ENCODE results near the gene SARS1.
"Not testable (repeated sequence)": the region's sequence is repeated elsewhere in the genome, so short reads cannot be mapped to it uniquely, and the experiment has no call there.

SARS1 gene, protein sequence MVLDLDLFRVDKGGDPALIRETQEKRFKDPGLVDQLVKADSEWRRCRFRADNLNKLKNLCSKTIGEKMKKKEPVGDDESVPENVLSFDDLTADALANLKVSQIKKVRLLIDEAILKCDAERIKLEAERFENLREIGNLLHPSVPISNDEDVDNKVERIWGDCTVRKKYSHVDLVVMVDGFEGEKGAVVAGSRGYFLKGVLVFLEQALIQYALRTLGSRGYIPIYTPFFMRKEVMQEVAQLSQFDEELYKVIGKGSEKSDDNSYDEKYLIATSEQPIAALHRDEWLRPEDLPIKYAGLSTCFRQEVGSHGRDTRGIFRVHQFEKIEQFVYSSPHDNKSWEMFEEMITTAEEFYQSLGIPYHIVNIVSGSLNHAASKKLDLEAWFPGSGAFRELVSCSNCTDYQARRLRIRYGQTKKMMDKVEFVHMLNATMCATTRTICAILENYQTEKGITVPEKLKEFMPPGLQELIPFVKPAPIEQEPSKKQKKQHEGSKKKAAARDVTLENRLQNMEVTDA

DNA sequence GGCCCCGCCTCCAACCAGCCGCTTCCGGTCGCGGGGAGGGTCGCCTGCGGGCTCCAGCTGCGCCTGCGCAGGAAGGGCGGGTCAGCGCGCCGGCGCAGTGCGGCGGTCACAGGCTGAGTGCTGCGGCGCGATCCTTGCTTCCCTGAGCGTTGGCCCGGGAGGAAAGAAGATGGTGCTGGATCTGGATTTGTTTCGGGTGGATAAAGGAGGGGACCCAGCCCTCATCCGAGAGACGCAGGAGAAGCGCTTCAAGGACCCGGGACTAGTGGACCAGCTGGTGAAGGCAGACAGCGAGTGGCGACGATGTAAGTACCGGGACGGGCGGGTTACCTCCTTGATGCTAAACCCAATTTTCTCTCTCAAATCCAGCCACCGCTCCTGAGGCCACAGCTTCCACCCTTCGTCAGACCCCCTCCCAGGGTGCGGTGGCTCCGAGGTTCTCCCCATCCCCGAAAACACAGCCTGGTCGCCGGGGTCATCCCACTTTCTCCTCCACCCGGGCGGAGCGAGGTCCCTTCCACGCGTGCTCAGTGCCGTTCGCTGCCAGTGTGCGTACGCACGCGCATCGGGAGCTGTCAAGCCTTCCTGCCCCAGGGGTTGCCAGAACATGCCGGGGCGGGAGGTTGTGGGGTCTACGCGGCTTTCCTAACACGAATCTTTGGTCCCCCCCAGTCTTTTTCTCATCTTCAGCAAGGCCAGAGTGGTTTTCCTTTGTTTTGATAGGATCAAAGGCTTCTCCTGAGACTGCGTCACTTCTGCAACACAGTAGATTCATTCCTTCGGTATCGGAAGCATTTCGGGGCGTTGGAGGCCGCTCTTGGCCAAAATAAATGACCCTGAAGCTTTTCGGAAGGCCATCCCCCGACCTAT is at the start of gene SARS1:
Gene SARS1 (plus strand): TSS at position 95 of the 870 bp plus-strand sequence. CDS start 75 bp downstream, at position 170.
- DNase-seq (ENCODE audit: low spot score), result peak; percentile 95
- TF ChIP-seq, protein P1, sequence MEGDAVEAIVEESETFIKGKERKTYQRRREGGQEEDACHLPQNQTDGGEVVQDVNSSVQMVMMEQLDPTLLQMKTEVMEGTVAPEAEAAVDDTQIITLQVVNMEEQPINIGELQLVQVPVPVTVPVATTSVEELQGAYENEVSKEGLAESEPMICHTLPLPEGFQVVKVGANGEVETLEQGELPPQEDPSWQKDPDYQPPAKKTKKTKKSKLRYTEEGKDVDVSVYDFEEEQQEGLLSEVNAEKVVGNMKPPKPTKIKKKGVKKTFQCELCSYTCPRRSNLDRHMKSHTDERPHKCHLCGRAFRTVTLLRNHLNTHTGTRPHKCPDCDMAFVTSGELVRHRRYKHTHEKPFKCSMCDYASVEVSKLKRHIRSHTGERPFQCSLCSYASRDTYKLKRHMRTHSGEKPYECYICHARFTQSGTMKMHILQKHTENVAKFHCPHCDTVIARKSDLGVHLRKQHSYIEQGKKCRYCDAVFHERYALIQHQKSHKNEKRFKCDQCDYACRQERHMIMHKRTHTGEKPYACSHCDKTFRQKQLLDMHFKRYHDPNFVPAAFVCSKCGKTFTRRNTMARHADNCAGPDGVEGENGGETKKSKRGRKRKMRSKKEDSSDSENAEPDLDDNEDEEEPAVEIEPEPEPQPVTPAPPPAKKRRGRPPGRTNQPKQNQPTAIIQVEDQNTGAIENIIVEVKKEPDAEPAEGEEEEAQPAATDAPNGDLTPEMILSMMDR (IDR thresholded peaks at IDR 0.05; ENCODE audit: borderline replicate concordance, control extremely low read depth, extremely low read depth, insufficient read depth, missing control alignments), result no peak
- in situ Hi-C loops (cut with MboI; ENCODE audit: low sequenced_read_pairs, unreplicated experiment), result no loop called here

DNA sequence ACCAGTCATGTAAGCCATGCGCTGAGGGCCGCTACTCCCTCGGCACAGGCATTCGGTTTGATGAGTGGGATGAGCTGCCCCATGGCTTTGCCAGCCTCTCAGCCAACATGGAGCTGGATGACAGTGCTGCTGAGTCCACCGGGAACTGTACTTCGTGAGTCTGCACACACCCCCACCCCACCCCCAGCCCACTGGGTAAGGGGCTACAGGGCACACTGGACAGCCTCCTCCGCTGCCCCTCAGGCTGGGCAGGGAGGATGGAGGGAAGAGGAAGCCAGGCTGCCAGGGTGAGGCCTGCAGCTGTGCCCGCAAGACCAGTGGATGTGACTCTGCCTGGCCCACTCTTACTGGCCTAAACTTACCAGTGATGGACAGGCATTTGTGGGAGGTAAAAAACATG is 49.2 kb upstream of the SARS1 start:
- in situ Hi-C loops (cut with MboI; ENCODE audit: low sequenced_read_pairs, unreplicated experiment), result no loop called here
- TF ChIP-seq, protein P1 (IDR thresholded peaks at IDR 0.05; ENCODE audit: borderline replicate concordance, control extremely low read depth, extremely low read depth, insufficient read depth, missing control alignments), result no peak
- DNase-seq (ENCODE audit: low spot score), result no peak

DNA sequence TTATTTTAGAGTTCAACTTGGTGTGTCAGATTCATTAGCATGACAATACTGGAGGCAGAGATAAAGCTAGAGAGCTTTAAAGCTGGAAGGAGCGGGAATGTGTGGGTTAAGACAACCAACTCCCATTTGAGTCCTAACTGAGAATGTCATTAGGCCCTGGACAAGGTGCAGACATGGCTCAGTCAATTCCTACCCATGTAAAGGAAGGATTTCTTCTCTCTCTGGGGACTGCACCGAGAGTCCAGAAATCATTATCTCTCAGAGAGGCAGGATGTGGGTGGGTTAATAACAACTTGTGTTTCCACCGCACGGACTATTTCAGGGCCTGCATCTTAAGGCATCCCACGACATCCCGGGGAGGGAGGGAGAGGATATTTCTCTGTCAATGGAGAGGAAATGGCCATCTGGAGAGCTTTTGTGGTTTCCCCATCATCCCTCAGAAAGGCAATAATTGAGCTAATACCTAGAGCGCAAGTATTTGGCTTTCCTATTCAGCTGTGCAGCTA is 46.7 kb upstream of the SARS1 start:
- peak; percentile 48 for DNase-seq (ENCODE audit: low spot score)
- TF ChIP-seq, protein P1 (IDR thresholded peaks at IDR 0.05; ENCODE audit: borderline replicate concordance, control extremely low read depth, extremely low read depth, insufficient read depth, missing control alignments), result no peak
- in situ Hi-C loops (cut with MboI; ENCODE audit: low sequenced_read_pairs, unreplicated experiment), result no loop called here

DNA sequence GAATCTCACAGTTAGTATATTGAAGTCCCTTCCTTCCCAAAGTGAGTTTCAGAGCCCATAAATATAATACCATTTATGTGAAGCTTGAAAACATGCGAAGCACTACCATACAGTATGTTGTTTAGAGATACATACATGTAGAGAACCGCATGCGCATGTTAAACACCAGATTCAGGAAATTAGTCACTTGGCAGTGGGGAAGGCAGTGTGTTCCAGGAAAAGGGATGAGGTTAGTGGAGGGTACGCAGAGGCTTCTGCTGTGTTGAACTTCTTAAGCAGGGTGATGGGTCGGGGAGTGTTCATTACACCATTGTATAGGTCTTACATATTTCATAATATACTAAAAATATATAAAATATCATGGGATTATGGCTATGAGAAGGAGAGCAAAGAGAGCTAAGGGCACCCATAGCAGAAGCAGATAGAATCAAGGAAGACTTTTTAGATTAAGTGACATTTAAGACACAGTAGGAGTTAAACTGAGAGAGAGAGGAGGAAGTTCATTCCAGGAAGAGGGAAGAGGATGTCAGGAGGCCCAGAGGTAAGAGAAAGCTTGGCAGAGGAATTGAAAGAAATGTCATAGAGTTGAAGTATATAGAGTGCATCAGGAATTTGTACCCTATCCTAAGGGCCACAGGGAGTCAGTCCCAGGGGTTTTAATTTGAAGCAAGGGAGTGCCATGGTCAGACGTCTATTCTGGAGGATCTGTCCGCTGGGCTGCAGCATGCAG is 43.5 kb upstream of the SARS1 start:
- TF ChIP-seq, protein P1 (IDR thresholded peaks at IDR 0.05; ENCODE audit: borderline replicate concordance, control extremely low read depth, extremely low read depth, insufficient read depth, missing control alignments), result no peak
- in situ Hi-C loops (cut with MboI; ENCODE audit: low sequenced_read_pairs, unreplicated experiment), result no loop called here
- no peak for DNase-seq (ENCODE audit: low spot score)

DNA sequence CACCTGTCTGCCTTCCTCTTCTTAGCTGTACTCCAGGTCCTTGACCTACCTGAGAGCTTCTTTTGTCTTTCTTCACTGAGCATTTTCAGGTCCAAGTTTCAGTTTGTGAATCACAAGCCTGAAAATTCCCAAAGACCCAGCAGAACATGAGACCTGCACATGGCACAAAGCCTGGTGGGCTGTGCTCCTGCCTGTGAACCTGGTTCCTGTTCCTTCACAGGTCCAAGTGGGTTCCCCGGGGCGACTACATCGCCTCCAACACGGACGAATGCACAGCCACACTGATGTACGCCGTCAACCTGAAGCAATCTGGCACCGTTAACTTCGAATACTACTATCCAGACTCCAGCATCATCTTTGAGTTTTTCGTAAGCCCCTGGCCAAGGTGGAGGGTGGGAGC is 42.1 kb upstream of the SARS1 start:
- in situ Hi-C loops (cut with MboI; ENCODE audit: low sequenced_read_pairs, unreplicated experiment), result no loop called here
- DNase-seq (ENCODE audit: low spot score), result no peak
- TF ChIP-seq, protein P1 (IDR thresholded peaks at IDR 0.05; ENCODE audit: borderline replicate concordance, control extremely low read depth, extremely low read depth, insufficient read depth, missing control alignments), result no peak

DNA sequence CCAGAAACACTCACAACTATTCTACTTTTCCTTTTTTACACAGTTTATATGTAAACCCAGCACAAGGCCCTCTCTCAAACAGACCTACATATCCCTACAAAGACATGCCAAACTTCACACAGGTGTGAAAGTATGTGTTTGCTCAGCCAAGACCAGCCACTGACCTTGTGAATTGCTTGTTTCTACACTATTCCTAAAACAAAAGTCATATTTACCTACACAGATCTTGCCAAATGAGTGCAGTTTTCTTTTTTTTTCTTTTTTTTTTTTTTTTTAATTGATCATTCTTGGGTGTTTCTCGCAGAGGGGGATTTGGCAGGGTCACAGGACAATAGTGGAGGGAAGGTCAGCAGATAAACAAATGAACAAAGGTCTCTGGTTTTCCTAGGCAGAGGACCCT is 37.4 kb upstream of the SARS1 start:
- DNase-seq (ENCODE audit: low spot score); in situ Hi-C loops (cut with MboI; ENCODE audit: low sequenced_read_pairs, unreplicated experiment): not testable (repeated sequence)

DNA sequence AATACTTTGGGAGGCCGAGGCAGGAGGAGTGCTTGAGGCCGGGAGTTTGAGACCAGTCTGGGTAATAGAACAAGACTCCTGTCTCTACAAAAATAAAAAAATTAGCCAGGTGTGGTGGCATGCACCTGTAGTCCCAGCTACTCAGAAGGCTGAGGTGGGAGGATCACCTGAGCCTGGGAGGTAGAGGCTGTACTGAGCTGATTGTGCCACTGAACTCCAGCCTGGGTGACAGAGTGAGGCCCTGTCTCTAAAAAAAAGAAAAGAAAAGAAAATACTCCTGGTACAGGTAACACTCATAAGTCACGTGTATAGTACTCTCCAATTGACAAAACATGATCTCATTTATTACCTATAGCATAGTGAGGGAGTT is 33.0 kb upstream of the SARS1 start:
- in situ Hi-C loops (cut with MboI; ENCODE audit: low sequenced_read_pairs, unreplicated experiment), result loop anchor here (10.0 kb wide), 1 partner anchor 66 kb away; the partner anchor contains the start of gene ELAPOR1
- not testable (repeated sequence) for DNase-seq (ENCODE audit: low spot score)

All from GM13976 (cell line).